GM23338 (cell line): ENCODE measurements around the gene LIPM.

Source experiments
- CTCF ChIP-seq, 2 experiments: fragments of 200-600 bp in 1 of 2; sonication (generic) in 1 of 2; conservative IDR thresholded peaks; 2 replicates each; pipeline versions ENCODE4 v1.5.1 to v1.6.1; 2016 to 2017; ENCODE audit warnings: antibody characterized with exemption in 2 of 2, low read depth in 2 of 2, mild to moderate bottlenecking in 2 of 2, moderate library complexity in 1 of 2
- EZH2 ChIP-seq: fragments of 200-600 bp; sonication (generic); IDR thresholded peaks from one replicate; pipeline ENCODE4 v1.8.0; 2017; ENCODE audit warnings: antibody characterized with exemption, mild to moderate bottlenecking, low read depth; ENCODE audit not compliant: unreplicated experiment
- EZH2phosphoT487 ChIP-seq: fragments of 200-600 bp; sonication (generic); IDR thresholded peaks from one replicate; pipeline ENCODE4 v1.8.1; 2018; ENCODE audit warnings: antibody characterized with exemption; ENCODE audit not compliant: unreplicated experiment
- POLR2AphosphoS5 ChIP-seq: IDR thresholded peaks from 2 replicates; pipeline ENCODE4 v1.6.1; 2016; ENCODE audit warnings: antibody characterized with exemption, low read depth
- REST ChIP-seq: IDR thresholded peaks from one replicate; pipeline ENCODE4 v1.6.1; 2018; ENCODE audit warnings: antibody characterized with exemption; ENCODE audit not compliant: unreplicated experiment
- ZNF114 ChIP-seq: fragments of 250-450 bp; sonication (Bioruptor Pico); IDR thresholded peaks from 2 replicates; pipeline ENCODE4 v1.5.0; 2020; ENCODE audit warnings: mild to moderate bottlenecking, moderate library complexity

- no peak for TF ChIP-seq EZH2phosphoT487
- TF ChIP-seq CTCF (conservative IDR thresholded peaks at IDR 0.05; ENCODE audit: low read depth in 2 of 2): no peak
- no peak for TF ChIP-seq EZH2
- TF ChIP-seq ZNF114 (CRISPR knock-in tag): no peak
- TF ChIP-seq POLR2AphosphoS5: no peak
- TF ChIP-seq REST: no peak
Observed at GRCh38 chr10:88851706-88852105, 49.2 kb downstream of the LIPM start, which contains the start of gene ANKRD22.
